Endothelial cell of umbilical vein (primary cell): Measurements from ENCODE around the gene SORCS2. TPM values are rescaled to one million over a fixed set of nuclear protein-coding genes. Genes with fewer than 3 reads are reported as not detected.

Source experiments
- BruUV-seq: library from RNA; stranded (reverse); fragments of 400-500 nt; replicated peaks from 2 replicates; lab custom pipeline; 2021; lab: Mats Ljungman, UMichigan
- CTCF ChIA-PET: fragments of 300-600, 350-600 bp; sonication (Branson Sonifier 250); formaldehyde crosslinking; loops from one replicate; lab custom pipeline; 2021; ENCODE audit warnings: antibody characterized with exemption, inconsistent platforms; lab: Charles Lee
- POLR2A ChIA-PET: fragments of 300-600, 350-600 bp; sonication (Branson Sonifier 250); formaldehyde crosslinking; loops from one replicate; lab custom pipeline; 2021; ENCODE audit warnings: antibody characterized with exemption, inconsistent platforms; lab: Charles Lee
- DNase-seq: peaks from one replicate; pipeline ENCODE4 v3.0.0-alpha.2; 2011; ENCODE audit warnings: low read depth, low spot score
- FAIRE-seq: peaks from 2 replicates; lab custom pipeline; 2011; peaks lifted over from hg19 to GRCh38; lab: Jason Lieb, UNC
- H2AFZ ChIP-seq: 2 replicates; pipeline ENCODE4 v1.6.0; 2012; ENCODE audit warnings: low read depth, low read length, control low read depth, inconsistent platforms
- H3K27ac ChIP-seq: 2 replicates; pipeline ENCODE4 v1.5.1; 2011; ENCODE audit warnings: low read depth, mild to moderate bottlenecking, control low read depth, low read length, moderate library complexity; ENCODE audit not compliant: insufficient read depth
- H3K27me3 ChIP-seq, 2 experiments: 2 replicates each; pipeline versions ENCODE4 v1.6.0 to v1.6.1; 2011; ENCODE audit warnings: low read length in 2 of 2, mixed read lengths in 1 of 2; ENCODE audit not compliant: control insufficient read depth in 2 of 2, insufficient read depth in 2 of 2
- H3K36me3 ChIP-seq, 2 experiments: 2 replicates in 1 of 2; 3 replicates in 1 of 2; pipeline ENCODE4 v1.5.1; 2011; ENCODE audit warnings: low read length in 2 of 2, mild to moderate bottlenecking in 1 of 2, moderate library complexity in 1 of 2; ENCODE audit not compliant: control insufficient read depth in 2 of 2, insufficient read depth in 2 of 2; ENCODE audit errors: extremely low read depth in 1 of 2
- H3K4me1 ChIP-seq: 3 replicates; pipeline ENCODE4 v1.5.1; 2011; ENCODE audit warnings: mild to moderate bottlenecking, low read length; ENCODE audit not compliant: control insufficient read depth, insufficient read depth; ENCODE audit errors: extremely low read depth
- H3K4me2 ChIP-seq: 2 replicates; pipeline ENCODE4 v1.6.1; 2011; ENCODE audit warnings: low read length, control low read depth, mixed read lengths; ENCODE audit not compliant: insufficient read depth
- H3K4me3 ChIP-seq, 3 experiments: fragments of 200-600 bp in 1 of 3; sonication (generic), shearing (Covaris generic) in 1 of 3; replicated peaks in 1 of 3; 2 replicates each; pipeline ENCODE4 v1.5.1; 2011 to 2016; ENCODE audit warnings: control low read depth in 3 of 3, low read length in 3 of 3, mild to moderate bottlenecking in 2 of 3, inconsistent platforms in 1 of 3, low read depth in 1 of 3, moderate library complexity in 1 of 3; ENCODE audit not compliant: insufficient read depth in 1 of 3
- H3K79me2 ChIP-seq: 2 replicates; pipeline ENCODE4 v1.6.0; 2012; ENCODE audit warnings: low read length, inconsistent platforms; ENCODE audit not compliant: control insufficient read depth, insufficient read depth
- H3K9ac ChIP-seq: replicated peaks from 2 replicates; pipeline ENCODE3; 2011; ENCODE audit warnings: low read length, control low read depth; ENCODE audit not compliant: insufficient read depth; ENCODE audit errors: extremely low read depth
- H3K9me1 ChIP-seq: replicated peaks from 3 replicates; pipeline ENCODE4 v1.6.0; 2011; ENCODE audit warnings: mild to moderate bottlenecking, low read length; ENCODE audit not compliant: control insufficient read depth, insufficient read depth; ENCODE audit errors: extremely low read depth
- H3K9me3 ChIP-seq: replicated peaks from 2 replicates; pipeline ENCODE4 v1.5.1; 2012; ENCODE audit warnings: low read length, inconsistent platforms; ENCODE audit not compliant: control insufficient read depth, insufficient read depth
- H4K20me1 ChIP-seq: replicated peaks from 2 replicates; pipeline ENCODE3; 2011; ENCODE audit warnings: mild to moderate bottlenecking, low read length; ENCODE audit not compliant: control insufficient read depth, insufficient read depth; ENCODE audit errors: extremely low read depth
- CTCF ChIP-seq, 2 donors: IDR thresholded peaks; 1 replicate in 1 of 2; 2 replicates in 1 of 2; pipeline ENCODE4 v1.5.1; 2011; ENCODE audit warnings: low read length in 2 of 2, mild to moderate bottlenecking in 2 of 2, moderate library complexity in 2 of 2, control low read depth in 1 of 2, inconsistent platforms in 1 of 2, low read depth in 1 of 2; ENCODE audit not compliant: insufficient read depth in 1 of 2; ENCODE audit errors: extremely low read depth in 1 of 2
- EZH2 ChIP-seq: IDR thresholded peaks from 2 replicates; pipeline ENCODE4 v1.6.1; 2012; ENCODE audit warnings: borderline replicate concordance, low read depth, mild to moderate bottlenecking, moderate library complexity, low read length, inconsistent platforms; ENCODE audit not compliant: severe bottlenecking
- FOS ChIP-seq: IDR thresholded peaks from 2 replicates; pipeline ENCODE4 v1.6.1; 2011; ENCODE audit warnings: mild to moderate bottlenecking, low read length, moderate library complexity, borderline replicate concordance; ENCODE audit not compliant: insufficient read depth
- GATA2 ChIP-seq: IDR thresholded peaks from 2 replicates; pipeline ENCODE4 v1.7.0; 2011; ENCODE audit warnings: low read depth, mild to moderate bottlenecking, moderate library complexity, mixed read lengths, low read length; ENCODE audit not compliant: insufficient read length, insufficient read depth
- JUN ChIP-seq: IDR thresholded peaks from 2 replicates; pipeline ENCODE4 v1.6.1; 2011; ENCODE audit warnings: borderline replicate concordance, low read depth; ENCODE audit not compliant: insufficient read length, insufficient read depth
- MYC ChIP-seq: IDR thresholded peaks from one replicate; pipeline ENCODE4 v1.6.1; 2011; ENCODE audit warnings: mild to moderate bottlenecking, low read depth, low read length
- POLR2A ChIP-seq: IDR thresholded peaks from 2 replicates; pipeline ENCODE4 v1.6.1; 2012; ENCODE audit warnings: low read depth, mild to moderate bottlenecking, control low read depth, low read length
- POLR2AphosphoS5 ChIP-seq: IDR thresholded peaks from 2 replicates; pipeline ENCODE4 v1.6.1; 2012; ENCODE audit warnings: low read depth, mild to moderate bottlenecking, control low read depth, low read length, moderate library complexity; ENCODE audit not compliant: insufficient read depth
- dilution Hi-C: fragments of 300-500 bp; cut with MboI; formaldehyde crosslinking; loops from one replicate; pipeline ENCODE4 v1.15.0; 2019; ENCODE audit warnings: low sequenced_read_pairs; ENCODE audit not compliant: extremely low pct_ligation_motif_present
- intact Hi-C: fragments of 100-400 bp; cut with micrococcal nuclease; formaldehyde crosslinking; loops from one replicate; pipeline ENCODE4 v1.10.0; 2022
- polyA plus RNA-seq, 4 experiments: library from polyadenylated mRNA; depleted of rRNA in 3 of 4; stranded (reverse) in 3 of 4; unstranded in 1 of 4; fragments of >200 nt; gene quantifications; 2 replicates each; pipeline versions ENCODE4 v1.2.1 to v1.2.3, GENCODE V29; 2011 to 2012; ENCODE audit warnings: missing spikeins in 1 of 4
- total RNA-seq: library from RNA; stranded (reverse); gene quantifications from 2 replicates; pipeline ENCODE4 v1.2.3, GENCODE V29; 2021
- TF ChIP-seq, protein P1 (sequence below): IDR thresholded peaks from 2 replicates; pipeline ENCODE4 v1.6.1; 2011; ENCODE audit not compliant: insufficient read depth, insufficient read length

Gene SORCS2
- total and polyA plus RNA-seq, 2 donors (not counting 3 experiments of a cell fraction or from before 2014, with no cell fraction given): not detected

GRCh38 chr4:7351014-7351413, 158.7 kb downstream of the SORCS2 start:
- TF ChIP-seq EZH2: no peak
- TF ChIP-seq MYC: no peak
- H3K27me3 ChIP-seq: no peaks in the 10 kb centered on the region
- no TSS peak for BruUV-seq
- CTCF ChIA-PET: no interaction called here
- no peak overlapping the region for H2AFZ ChIP-seq
- H3K9ac ChIP-seq: no peak overlapping the region
- no peaks in the 10 kb centered on the region for H3K9me3 ChIP-seq
- FAIRE-seq (no peak), DNase-seq (no peak)
- no peaks in the 10 kb centered on the region for H4K20me1 ChIP-seq
- no peaks in the 10 kb centered on the region for H3K79me2 ChIP-seq
- POLR2A ChIA-PET: no interaction called here
- H3K9me1 ChIP-seq: no peaks in the 10 kb centered on the region
- H3K36me3 ChIP-seq: no peaks in the 10 kb centered on the region
- dilution Hi-C loops: no loop called here
- no peaks in the 10 kb centered on the region for H3K4me1 ChIP-seq
- H3K27ac ChIP-seq: no peak overlapping the region
- H3K4me2 ChIP-seq: no peak overlapping the region
- intact Hi-C loops: no loop called here
- no peak overlapping the region for H3K4me3 ChIP-seq

DNA sequence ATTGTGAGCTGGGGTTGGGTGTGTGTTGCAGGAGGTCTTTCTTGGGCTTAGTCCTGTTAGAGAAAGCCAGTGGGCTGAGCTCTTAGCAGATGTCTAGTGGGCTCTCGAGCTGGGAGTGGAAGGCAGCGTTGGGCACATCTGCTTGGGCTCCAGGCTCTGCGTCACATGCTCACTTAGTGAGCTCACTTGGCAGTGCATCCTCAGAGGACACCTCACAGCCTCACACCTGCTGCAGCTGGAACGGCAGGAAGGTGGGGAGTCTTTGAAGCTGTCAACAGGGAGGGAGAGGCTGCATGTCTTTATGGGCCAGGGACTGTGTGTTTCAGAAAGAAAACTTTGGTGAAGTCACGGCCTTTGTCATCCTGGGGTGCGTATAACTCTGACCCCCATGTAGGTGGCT, 160.1 kb downstream of the SORCS2 start:
- H3K4me1 ChIP-seq: no peaks in the 10 kb centered on the region
- TF ChIP-seq POLR2AphosphoS5 (no peak), EZH2 (no peak), GATA2 (no peak), FOS (no peak), MYC (no peak), POLR2A (no peak), CTCF (IDR thresholded peaks at IDR 0.05; ENCODE audit: extremely low read depth in 1 of 2, insufficient read depth in 1 of 2, low read depth in 1 of 2, low read length in 2 of 2) (no peak), JUN (no peak)
- TF ChIP-seq, protein P1, sequence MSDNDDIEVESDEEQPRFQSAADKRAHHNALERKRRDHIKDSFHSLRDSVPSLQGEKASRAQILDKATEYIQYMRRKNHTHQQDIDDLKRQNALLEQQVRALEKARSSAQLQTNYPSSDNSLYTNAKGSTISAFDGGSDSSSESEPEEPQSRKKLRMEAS: no peak
- BruUV-seq: no TSS peak
- DNase-seq (no peak), FAIRE-seq (no peak)
- H3K36me3 ChIP-seq: no peaks in the 10 kb centered on the region
- H3K79me2 ChIP-seq: no peaks in the 10 kb centered on the region
- dilution Hi-C loops: no loop called here
- H3K9me3 ChIP-seq: no peaks in the 10 kb centered on the region
- POLR2A ChIA-PET: no interaction called here
- H4K20me1 ChIP-seq: no peaks in the 10 kb centered on the region
- CTCF ChIA-PET: no interaction called here
- H3K4me3 ChIP-seq: no peak overlapping the region
- H3K27me3 ChIP-seq: no peaks in the 10 kb centered on the region
- no peak overlapping the region for H2AFZ ChIP-seq
- H3K27ac ChIP-seq: no peak overlapping the region
- intact Hi-C loops: no loop called here
- no peaks in the 10 kb centered on the region for H3K9me1 ChIP-seq
- H3K4me2 ChIP-seq: no peak overlapping the region
- H3K9ac ChIP-seq: no peak overlapping the region
